ENCODE data around the gene ZNF341.

DNA sequence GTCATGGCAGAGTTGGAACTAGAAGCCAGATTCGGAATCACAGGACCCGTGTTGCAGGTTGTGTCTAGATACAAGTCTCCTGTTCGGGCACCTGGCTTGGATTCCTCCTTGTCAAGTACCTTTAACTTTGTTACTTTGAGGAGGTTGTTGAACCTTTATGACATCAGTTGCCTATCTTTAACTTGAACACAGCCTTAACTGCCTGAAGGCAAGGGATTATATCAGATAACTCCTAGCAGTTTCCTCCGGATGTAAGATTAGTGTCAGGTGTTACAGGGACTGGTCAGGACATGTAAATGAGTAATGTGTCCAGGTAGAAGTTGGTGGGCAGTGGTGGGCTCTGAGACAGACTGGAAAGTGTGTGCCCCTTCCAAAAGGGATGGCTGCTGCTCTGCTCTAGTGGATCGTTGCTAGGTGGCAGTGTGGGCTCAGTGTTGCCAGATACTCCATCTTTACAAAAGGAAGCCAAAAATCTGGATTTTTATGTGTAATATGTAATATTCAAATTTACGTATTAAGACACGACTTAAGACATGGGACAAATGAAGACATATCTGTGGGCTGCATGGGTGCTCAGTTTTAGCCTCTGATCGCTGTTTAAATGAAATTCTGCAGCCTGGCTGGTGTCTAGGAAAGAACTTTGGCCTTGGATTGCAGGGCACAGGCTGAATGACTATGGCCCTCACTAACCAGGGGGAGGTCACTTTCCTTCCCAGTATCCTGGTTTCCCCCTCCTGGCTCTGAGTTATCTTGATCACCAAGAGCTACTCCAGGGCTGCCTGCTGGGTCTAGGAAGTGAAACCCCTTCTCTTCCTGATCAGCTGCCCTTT, 106.5 kb downstream of the ZNF341 start:
- TF ChIP-seq, protein P1, sequence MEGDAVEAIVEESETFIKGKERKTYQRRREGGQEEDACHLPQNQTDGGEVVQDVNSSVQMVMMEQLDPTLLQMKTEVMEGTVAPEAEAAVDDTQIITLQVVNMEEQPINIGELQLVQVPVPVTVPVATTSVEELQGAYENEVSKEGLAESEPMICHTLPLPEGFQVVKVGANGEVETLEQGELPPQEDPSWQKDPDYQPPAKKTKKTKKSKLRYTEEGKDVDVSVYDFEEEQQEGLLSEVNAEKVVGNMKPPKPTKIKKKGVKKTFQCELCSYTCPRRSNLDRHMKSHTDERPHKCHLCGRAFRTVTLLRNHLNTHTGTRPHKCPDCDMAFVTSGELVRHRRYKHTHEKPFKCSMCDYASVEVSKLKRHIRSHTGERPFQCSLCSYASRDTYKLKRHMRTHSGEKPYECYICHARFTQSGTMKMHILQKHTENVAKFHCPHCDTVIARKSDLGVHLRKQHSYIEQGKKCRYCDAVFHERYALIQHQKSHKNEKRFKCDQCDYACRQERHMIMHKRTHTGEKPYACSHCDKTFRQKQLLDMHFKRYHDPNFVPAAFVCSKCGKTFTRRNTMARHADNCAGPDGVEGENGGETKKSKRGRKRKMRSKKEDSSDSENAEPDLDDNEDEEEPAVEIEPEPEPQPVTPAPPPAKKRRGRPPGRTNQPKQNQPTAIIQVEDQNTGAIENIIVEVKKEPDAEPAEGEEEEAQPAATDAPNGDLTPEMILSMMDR (IDR thresholded peaks at IDR 0.05; ENCODE audit: low read depth, low read length), result peak; percentile 63
- TF ChIP-seq EZH2phosphoT487 (IDR thresholded peaks at IDR 0.05; ENCODE audit: low read depth), result no peak
